ENCODE results near the gene GSTM1.
A peak's percentile ranks its signal among the peaks of the same experiment; 100 is the strongest.
"Not testable (repeated sequence)": the region's sequence is repeated elsewhere in the genome, so short reads cannot be mapped to it uniquely, and the experiment has no call there.

Gene GSTM1

DNA sequence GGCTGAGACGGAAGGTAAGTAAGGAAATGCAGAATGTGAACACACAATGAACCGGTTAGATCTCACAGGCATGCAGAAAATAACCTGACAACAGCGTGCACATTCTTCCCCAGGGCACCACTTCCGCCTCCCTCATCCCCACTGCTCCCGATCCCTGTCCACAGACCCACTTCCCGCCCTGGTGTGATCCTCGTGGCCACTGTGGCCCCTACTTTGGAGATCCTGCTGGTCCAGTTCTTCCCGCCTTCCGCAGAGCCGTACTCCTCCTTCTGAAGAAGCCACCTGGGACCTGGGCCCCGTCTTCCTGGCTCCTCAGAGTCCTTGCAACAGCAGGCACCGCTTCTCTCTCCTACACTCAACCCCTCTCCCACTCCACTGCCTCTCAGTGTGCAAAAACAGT, 33.1 kb upstream of the GSTM1 start:
- DNase-seq: no peak
- H3K9me3 Mint-ChIP-seq: no peaks in the 10 kb centered on the region
- peaks cover 6 to 23% of the 10 kb centered on the region in 2 donors for H3K27me3 Mint-ChIP-seq
- peaks cover 0 to 8% of the 10 kb centered on the region in 2 donors for H3K36me3 Mint-ChIP-seq
- ATAC-seq (replicated peaks): no peak
- H3K4me1 Mint-ChIP-seq: peaks cover 15 to 21% of the 10 kb centered on the region in 2 donors
- no peak overlapping the region for H3K4me3 Mint-ChIP-seq
- H3K27ac Mint-ChIP-seq: no peak overlapping the region

DNA sequence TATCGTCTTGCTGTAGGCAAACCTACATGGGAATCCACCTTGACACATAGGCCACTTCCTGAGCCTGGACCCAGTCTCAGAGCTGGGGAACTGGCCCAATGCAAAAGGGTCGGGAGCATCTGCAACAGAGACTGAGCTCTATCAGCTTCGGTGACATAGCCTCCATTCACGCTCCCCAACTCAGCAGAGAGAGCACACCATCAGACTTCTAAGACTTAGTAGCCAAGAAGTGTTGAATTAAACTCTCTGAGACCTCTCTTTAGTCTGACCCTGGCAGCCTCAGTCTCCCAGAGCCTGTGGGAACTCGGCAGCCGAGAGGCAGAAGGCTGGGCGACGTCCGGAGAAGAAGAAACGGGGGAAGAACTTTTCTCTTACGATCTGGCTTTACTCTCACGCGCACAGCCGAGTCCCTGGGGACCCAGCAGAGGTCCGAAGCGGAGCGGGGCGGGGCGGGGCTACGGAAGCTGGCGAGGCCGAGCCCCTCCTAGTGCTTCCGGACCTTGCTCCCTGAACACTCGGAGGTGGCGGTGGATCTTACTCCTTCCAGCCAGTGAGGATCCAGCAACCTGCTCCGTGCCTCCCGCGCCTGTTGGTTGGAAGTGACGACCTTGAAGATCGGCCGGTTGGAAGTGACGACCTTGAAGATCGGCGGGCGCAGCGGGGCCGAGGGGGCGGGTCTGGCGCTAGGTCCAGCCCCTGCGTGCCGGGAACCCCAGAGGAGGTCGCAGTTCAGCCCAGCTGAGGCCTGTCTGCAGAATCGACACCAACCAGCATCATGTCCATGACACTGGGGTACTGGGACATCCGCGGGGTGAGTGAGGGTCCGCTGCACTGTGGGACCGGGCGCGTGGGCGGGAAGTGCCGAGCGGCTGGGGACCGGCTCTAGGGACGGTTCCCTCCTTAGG, 31.8 kb upstream of the GSTM1 start, which contains the start of gene GSTM4:
Gene GSTM4 (plus strand): TSS at position 485 of the 905 bp plus-strand sequence. CDS start 291 bp downstream, at position 776.
- DNase-seq: peak; percentile 80
- Mint-ChIP-seq H3K27ac (peak within 1 kb of the TSS; percentile 89), H3K36me3 (peaks cover 0 to 8% of the 10 kb centered on the region in 2 donors), H3K27me3 (peaks cover 3 to 22% of the 10 kb centered on the region in 2 donors), H3K4me3 (peak within 1 kb of the TSS; percentile 93), H3K4me1 (peaks cover 15 to 29% of the 10 kb centered on the region in 2 donors), H3K9me3 (no peaks in the 10 kb centered on the region)
- peak; percentile 94 to 95 for ATAC-seq (replicated peaks)

DNA sequence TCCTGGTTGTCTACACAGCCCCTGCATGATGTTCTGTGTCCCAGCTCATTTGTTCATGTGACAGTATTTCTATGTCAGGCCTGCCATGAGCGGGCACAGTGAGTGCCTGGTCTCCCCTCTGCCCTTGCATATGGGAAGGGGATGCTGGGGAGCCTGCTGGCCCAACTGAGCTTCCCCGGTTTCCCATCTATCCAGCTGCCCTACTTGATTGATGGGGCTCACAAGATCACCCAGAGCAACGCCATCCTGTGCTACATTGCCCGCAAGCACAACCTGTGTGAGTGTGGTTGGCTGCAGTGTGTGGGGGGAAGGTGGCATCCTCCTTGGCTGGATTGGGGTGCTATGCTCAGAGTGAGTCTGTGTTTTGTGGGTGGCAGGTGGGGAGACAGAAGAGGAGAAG, 30.2 kb upstream of the GSTM1 start:
- no peak for ATAC-seq (replicated peaks)
- Mint-ChIP-seq H3K4me1 (peaks cover 18 to 29% of the 10 kb centered on the region in 2 donors), H3K27me3 (peaks cover 0 to 7% of the 10 kb centered on the region in 2 donors), H3K27ac (no peak overlapping the region), H3K4me3 (peak overlapping the region in 1 of 2 donors; percentile 15), H3K36me3 (peaks cover 0 to 12% of the 10 kb centered on the region in 2 donors), H3K9me3 (no peaks in the 10 kb centered on the region)
- no peak for DNase-seq

DNA sequence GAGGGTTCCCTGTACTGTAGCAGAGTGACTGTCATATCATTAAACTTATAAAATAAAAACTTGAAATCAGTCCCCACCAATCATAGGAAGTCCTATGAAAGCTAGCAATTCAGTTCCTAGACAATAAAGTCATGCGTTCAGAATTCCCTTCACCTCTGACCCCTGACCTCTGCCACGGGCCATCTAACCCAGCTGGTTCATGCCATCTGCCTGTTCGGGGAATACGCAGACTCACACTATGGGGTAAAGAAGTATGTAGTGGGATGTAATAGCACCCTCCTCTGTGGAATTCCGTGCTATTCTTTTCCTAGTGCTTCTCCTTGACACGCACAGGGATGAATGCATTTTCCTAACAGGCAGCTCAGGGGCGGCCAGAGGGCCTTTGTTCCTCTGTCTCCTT, 29.6 kb upstream of the GSTM1 start:
- Mint-ChIP-seq H3K27ac (no peak overlapping the region), H3K27me3 (peaks cover 0 to 4% of the 10 kb centered on the region in 2 donors), H3K4me3 (no peak overlapping the region), H3K9me3 (no peaks in the 10 kb centered on the region), H3K4me1 (peaks cover 18 to 29% of the 10 kb centered on the region in 2 donors), H3K36me3 (peaks cover 0 to 12% of the 10 kb centered on the region in 2 donors)
- DNase-seq (no peak), ATAC-seq (replicated peaks) (no peak)

DNA sequence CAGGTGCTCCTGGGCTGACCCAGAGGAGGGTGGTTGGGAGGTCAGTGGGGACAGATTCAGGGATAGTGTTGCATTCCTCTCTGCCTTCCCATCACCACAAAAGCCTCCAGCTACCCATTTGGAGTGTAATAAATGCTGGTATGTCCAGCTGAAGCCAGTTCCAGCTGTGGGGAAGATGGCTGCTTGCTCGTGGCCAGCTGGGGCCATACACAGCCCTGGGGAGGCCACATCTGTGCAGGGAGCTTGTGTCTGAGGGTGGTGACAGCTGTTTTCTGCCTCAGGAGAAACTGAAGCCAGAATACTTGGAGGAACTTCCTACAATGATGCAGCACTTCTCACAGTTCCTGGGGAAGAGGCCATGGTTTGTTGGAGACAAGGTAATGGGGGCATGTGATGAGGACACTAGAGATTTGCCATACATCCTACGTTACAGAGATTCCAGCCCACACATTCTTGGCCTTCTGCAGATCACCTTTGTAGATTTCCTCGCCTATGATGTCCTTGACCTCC, 29.0 kb upstream of the GSTM1 start:
- Mint-ChIP-seq H3K36me3 (peaks cover 0 to 12% of the 10 kb centered on the region in 2 donors), H3K9me3 (no peaks in the 10 kb centered on the region), H3K4me3 (no peak overlapping the region), H3K27ac (no peak overlapping the region), H3K27me3 (no peaks in the 10 kb centered on the region), H3K4me1 (peaks cover 18 to 29% of the 10 kb centered on the region in 2 donors)
- DNase-seq (no peak), ATAC-seq (replicated peaks) (no peak)

DNA sequence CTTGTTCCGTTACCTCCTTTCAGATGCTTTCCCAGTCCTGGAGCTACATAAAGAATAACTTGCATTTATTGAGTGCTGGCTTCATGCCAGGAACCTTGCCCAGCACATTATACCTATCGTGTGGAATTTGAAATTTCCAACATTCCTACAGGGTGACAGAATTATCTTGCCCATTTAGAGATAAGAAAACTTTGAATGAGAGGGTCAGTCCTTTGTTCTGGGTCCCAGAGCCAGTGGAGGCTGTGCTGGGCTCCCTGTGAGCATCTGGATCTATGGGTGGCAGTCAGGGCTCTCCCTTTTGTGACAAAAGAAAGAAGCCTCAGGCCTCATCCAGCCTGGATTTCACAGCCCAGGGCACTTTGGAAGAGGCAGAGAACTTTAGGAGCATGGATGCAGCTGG, 28.5 kb upstream of the GSTM1 start:
- ATAC-seq (replicated peaks) (no peak), DNase-seq (no peak)
- H3K36me3 Mint-ChIP-seq: peaks cover 0 to 12% of the 10 kb centered on the region in 2 donors
- H3K27ac Mint-ChIP-seq: no peak overlapping the region
- no peaks in the 10 kb centered on the region for H3K27me3 Mint-ChIP-seq
- no peak overlapping the region for H3K4me3 Mint-ChIP-seq
- H3K9me3 Mint-ChIP-seq: no peaks in the 10 kb centered on the region
- H3K4me1 Mint-ChIP-seq: peaks cover 18 to 29% of the 10 kb centered on the region in 2 donors

DNA sequence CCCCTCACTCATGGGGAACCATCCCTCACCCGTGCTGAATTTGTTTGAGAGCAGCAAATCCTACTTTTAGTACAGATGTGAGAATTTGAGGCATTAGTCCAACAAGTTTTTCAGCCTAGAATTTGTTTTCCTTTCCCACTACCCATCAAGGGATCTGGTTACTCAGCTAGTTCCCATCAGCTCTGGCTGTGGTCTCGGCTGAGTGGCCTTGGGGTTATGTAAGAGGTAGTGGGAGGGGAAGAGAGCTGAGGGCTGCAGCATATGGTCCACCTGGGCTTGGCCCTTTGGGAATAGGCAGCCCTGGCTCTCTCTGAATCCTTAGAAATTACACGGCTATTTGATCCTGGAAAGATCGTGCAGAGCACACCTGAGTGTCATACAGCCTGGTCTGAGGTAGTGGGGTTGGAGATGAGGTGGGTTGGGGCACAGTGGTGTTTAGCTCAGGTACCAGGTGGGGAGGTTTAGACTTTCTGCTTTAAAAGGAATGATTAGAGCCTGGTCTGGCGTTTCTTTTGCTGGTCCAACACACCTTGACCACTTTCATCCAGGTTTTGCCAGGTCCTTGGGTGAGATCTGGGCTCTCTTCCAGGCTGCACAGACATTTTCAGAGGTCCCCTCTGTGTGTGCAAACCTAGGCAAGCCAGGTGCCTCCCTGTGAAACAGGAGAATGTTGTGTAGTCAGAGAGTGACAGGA, 27.5 kb upstream of the GSTM1 start:
- H3K27me3 Mint-ChIP-seq: no peaks in the 10 kb centered on the region
- ATAC-seq (replicated peaks) (no peak), DNase-seq (no peak)
- peak overlapping the region; percentile 70 for H3K27ac Mint-ChIP-seq
- H3K4me1 Mint-ChIP-seq: peaks cover 14 to 25% of the 10 kb centered on the region in 2 donors
- H3K9me3 Mint-ChIP-seq: no peaks in the 10 kb centered on the region
- peaks cover 0 to 12% of the 10 kb centered on the region in 2 donors for H3K36me3 Mint-ChIP-seq
- no peak overlapping the region for H3K4me3 Mint-ChIP-seq

DNA sequence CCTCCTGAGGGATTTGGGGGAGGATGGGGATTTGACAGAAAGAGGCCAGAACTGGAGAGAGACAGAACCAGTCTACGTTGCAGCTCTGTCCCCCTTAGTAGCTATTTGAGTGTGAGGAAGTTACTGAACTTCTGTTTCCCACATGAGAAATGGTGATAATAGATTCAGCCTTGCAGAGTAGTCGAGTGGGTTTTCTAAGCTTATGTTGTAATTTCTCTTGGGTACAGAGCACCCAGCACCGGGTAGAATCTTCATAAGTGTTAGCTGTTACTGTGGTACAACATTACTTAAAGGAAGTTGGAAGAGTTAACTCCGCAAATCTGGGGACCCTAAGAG, 27.0 kb upstream of the GSTM1 start:
- not testable (repeated sequence) for DNase-seq; H3K27me3 Mint-ChIP-seq; H3K4me3 Mint-ChIP-seq; H3K27ac Mint-ChIP-seq; ATAC-seq (replicated peaks); H3K9me3 Mint-ChIP-seq
- peaks cover 14 to 20% of the 10 kb centered on the region in 2 donors for H3K4me1 Mint-ChIP-seq
- H3K36me3 Mint-ChIP-seq: peaks cover 0 to 12% of the 10 kb centered on the region in 2 donors

DNA sequence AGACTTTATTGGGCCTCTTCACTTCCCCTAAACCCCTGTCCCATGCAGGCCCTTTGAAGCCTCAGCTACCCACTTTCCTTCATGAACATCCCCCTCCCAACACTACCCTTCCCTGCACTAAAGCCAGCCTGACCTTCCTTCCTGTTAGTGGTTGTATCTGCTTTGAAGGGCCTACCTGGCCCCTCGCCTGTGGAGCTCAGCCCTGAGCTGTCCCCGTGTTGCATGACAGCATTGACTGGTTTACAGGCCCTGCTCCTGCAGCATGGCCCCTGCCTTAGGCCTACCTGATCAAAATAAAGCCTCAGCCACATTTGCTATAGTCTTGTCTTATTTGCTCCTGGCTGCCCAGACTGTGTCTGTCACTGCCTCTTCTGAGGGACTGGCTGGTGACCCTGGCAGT, 26.2 kb upstream of the GSTM1 start:
- DNase-seq (no peak), ATAC-seq (replicated peaks) (no peak)
- Mint-ChIP-seq H3K4me3 (no peak overlapping the region), H3K27ac (no peak overlapping the region), H3K27me3 (no peaks in the 10 kb centered on the region), H3K36me3 (peaks cover 0 to 12% of the 10 kb centered on the region in 2 donors), H3K9me3 (no peaks in the 10 kb centered on the region), H3K4me1 (peaks cover 9 to 13% of the 10 kb centered on the region in 2 donors)

DNA sequence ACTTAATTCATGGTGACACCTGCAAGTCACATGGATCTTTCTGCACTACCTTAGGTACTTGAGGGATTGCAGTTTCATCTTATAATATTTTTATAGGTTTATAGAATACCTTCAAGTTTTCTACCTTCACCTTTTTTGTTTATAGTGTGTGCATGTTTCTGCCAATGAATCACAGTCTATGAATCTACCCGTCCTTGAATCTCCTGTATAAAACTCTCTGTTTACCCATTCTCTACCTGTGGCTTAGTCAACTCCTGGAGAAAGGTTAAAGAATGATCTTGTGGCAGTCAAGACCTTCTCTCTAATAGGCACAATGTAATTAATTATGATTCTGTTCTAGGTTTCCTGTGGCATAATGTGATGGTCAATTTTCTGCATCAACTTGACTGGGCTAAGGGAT, 22.9 kb upstream of the GSTM1 start:
- Mint-ChIP-seq H3K27ac (no peak overlapping the region), H3K9me3 (no peaks in the 10 kb centered on the region), H3K4me3 (no peak overlapping the region), H3K4me1 (peaks cover 15 to 29% of the 10 kb centered on the region in 2 donors), H3K36me3 (peaks cover 0 to 5% of the 10 kb centered on the region in 2 donors), H3K27me3 (no peaks in the 10 kb centered on the region)
- ATAC-seq (replicated peaks): no peak
- DNase-seq: no peak

DNA sequence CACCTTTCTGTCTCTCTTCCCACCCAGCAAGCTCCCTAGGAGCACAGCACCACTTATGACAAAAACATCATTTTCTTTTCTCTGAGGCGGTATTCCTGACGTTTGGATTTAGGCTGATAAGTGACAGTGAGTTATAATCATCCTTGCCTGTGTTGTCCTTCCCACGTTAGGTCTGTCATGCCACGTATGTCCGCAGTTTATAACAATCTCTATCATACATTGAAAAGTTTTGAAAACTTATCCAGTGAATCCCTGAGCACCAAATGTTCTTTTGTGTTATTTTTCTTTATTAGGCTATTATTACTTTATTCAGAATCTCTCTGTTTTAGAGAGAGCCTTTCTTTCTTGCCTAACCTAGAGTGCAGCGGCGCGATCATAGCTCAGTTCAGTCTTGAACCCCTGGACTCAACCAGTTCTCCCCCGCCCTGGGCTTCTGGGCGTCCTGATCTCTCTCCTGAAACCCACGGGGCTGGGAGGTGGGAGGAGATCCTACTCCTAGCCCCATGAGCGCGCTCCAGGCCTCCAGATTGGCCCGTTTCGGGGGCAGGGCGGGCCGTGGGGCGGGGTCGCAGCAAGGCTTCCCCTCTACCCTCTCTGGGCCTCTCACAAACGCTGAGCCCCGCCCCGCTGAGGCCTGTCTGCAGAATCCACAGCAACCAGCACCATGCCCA, 20.0 kb upstream of the GSTM1 start, which contains the start of gene GSTM2:
Gene GSTM2 (plus strand): TSS at position 606 of the 671 bp plus-strand sequence. CDS start 59 bp downstream, at position 665.
- H3K9me3 Mint-ChIP-seq: peaks cover 0 to 3% of the 10 kb centered on the region in 2 donors
- H3K4me1 Mint-ChIP-seq: peaks cover 14 to 23% of the 10 kb centered on the region in 2 donors
- H3K27ac Mint-ChIP-seq: peak within 1 kb of the TSS; percentile 20
- peak within 1 kb of the TSS; percentile 75 to 83 for H3K4me3 Mint-ChIP-seq
- ATAC-seq (replicated peaks) (peak; percentile 98), DNase-seq (peak; percentile 62)
- H3K27me3 Mint-ChIP-seq: no peaks in the 10 kb centered on the region
- H3K36me3 Mint-ChIP-seq: peaks cover 0 to 2% of the 10 kb centered on the region in 2 donors

DNA sequence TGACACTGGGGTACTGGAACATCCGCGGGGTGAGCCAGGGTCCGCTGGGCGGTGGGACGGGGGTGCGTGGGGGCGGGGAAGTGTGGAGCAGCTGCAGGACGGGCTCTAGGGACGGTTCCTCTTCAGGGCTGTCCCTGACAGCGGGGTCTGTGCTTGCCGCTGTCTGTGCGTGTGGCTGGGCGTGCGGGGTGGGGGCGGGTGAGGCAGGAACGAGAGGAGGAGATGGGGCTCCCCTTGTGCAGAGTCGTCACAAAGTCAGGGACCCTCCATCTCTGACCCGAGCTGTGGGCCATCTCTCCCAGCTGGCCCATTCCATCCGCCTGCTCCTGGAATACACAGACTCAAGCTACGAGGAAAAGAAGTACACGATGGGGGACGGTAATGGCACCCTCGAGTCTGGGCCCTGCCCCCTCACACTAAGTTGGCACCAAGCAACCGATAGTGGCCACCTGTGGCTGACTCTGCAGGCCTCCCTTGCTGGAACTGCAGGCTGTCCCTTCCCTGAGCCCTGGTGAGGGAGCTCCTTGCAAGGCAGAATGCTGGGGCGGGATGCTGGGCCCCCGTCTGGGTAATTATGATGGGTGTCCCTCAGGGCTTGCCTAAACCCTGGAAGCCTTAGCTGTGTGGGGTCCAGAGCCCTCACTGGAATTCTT, 19.4 kb upstream of the GSTM1 start:
- ATAC-seq (replicated peaks): peak; percentile 69 to 75
- DNase-seq: no peak
- H3K27ac Mint-ChIP-seq: peak overlapping the region; percentile 20
- H3K4me1 Mint-ChIP-seq: peaks cover 14 to 23% of the 10 kb centered on the region in 2 donors
- peaks cover 0 to 2% of the 10 kb centered on the region in 2 donors for H3K36me3 Mint-ChIP-seq
- no peaks in the 10 kb centered on the region for H3K27me3 Mint-ChIP-seq
- peaks cover 0 to 3% of the 10 kb centered on the region in 2 donors for H3K9me3 Mint-ChIP-seq
- peak overlapping the region; percentile 75 to 83 for H3K4me3 Mint-ChIP-seq

DNA sequence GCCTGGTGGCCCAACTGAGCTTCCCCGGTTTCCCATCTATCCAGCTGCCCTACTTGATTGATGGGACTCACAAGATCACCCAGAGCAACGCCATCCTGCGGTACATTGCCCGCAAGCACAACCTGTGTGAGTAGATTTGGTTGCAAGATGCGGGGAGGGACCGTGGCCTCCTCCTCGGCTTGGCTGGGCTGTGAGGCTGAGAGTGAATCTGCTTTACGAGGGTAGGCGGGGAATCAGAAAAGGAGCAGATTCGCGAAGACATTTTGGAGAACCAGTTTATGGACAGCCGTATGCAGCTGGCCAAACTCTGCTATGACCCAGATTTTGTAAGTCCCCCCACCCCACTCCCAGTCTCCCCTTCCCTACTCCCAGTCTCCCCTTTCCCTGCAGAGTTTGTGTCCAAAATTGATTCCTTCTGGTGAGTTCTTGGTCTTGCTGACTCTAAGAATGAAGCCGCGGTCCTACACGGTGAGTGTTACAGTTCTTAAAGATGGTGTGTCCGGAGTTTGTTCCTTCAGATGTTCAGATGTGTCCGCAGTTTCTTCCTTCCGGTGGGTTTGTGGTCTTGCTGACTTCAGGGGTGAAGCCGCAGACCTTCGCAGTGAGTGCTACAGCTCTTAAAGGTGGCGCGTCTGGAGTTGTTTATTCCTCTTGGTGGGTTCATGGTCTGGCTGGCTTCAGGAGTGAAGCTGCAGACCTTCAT, 18.2 kb upstream of the GSTM1 start:
- H3K27ac Mint-ChIP-seq: no peak overlapping the region
- H3K4me3 Mint-ChIP-seq: peak overlapping the region; percentile 18 to 47
- ATAC-seq (replicated peaks): no peak
- H3K27me3 Mint-ChIP-seq: no peaks in the 10 kb centered on the region
- no peak for DNase-seq
- H3K4me1 Mint-ChIP-seq: peaks cover 14 to 23% of the 10 kb centered on the region in 2 donors
- H3K9me3 Mint-ChIP-seq: peaks cover 0 to 3% of the 10 kb centered on the region in 2 donors
- H3K36me3 Mint-ChIP-seq: peaks cover 0 to 2% of the 10 kb centered on the region in 2 donors
